Lung (tissue), 12 donors: ENCODE data around the gene NAA38. TPM values are rescaled to one million over a fixed set of nuclear protein-coding genes. Genes with fewer than 3 reads are reported as not detected.

Experiments used
- ATAC-seq: fragments of 200-7000 bp; cut with Tn5 transposase; one replicate; pipeline ENCODE4 v1.9.1; 2020; ENCODE audit warnings: moderate number of reproducible peaks; ENCODE audit not compliant: insufficient read depth, low FRiP score
- DNase-seq, 3 donors: peaks; one replicate each; pipeline ENCODE4 v3.0.0-alpha.2; 2013 to 2017
- H3K27ac ChIP-seq, 2 donors: one replicate each; pipeline ENCODE4 v1.5.1; 2013; ENCODE audit warnings: mild to moderate bottlenecking in 2 of 2, moderate library complexity in 2 of 2, control low read depth in 1 of 2, inconsistent platforms in 1 of 2, low read depth in 1 of 2, low read length in 1 of 2
- H3K27me3 ChIP-seq, 3 donors: one replicate each; pipeline ENCODE4 v1.5.1; 2013; ENCODE audit warnings: low read length in 2 of 3; ENCODE audit not compliant: control insufficient read depth in 3 of 3, insufficient read depth in 3 of 3
- H3K36me3 ChIP-seq, 4 donors: one replicate each; pipeline ENCODE4 v1.5.1; 2013; ENCODE audit warnings: low read length in 4 of 4, mild to moderate bottlenecking in 1 of 4, moderate library complexity in 1 of 4; ENCODE audit not compliant: control insufficient read depth in 4 of 4, insufficient read depth in 4 of 4
- H3K4me1 ChIP-seq, 5 donors: one replicate each; pipeline ENCODE4 v1.5.1; 2013; ENCODE audit warnings: low read length in 5 of 5, mild to moderate bottlenecking in 2 of 5, moderate library complexity in 1 of 5; ENCODE audit not compliant: control insufficient read depth in 5 of 5, insufficient read depth in 5 of 5
- H3K4me3 ChIP-seq: one replicate; pipeline ENCODE4 v1.5.1; 2013; ENCODE audit warnings: mild to moderate bottlenecking, control low read depth, moderate library complexity
- H3K9ac ChIP-seq, 2 donors: one replicate each; pipeline ENCODE4 v1.5.1; 2013; ENCODE audit warnings: low read length in 2 of 2, control low read depth in 1 of 2; ENCODE audit not compliant: insufficient read depth in 1 of 2
- H3K9me3 ChIP-seq, 4 donors: one replicate each; pipeline ENCODE4 v1.5.1; 2013; ENCODE audit warnings: low read length in 3 of 4, mild to moderate bottlenecking in 1 of 4, moderate library complexity in 1 of 4; ENCODE audit not compliant: control insufficient read depth in 4 of 4, insufficient read depth in 3 of 4
- WGBS, 2 donors: extraction: QIAGEN DNeasy Blood & Tissue Kit; methylation state at CpG; one replicate each; pipeline ENCODE4 v1.1.7; 2013; 5-methylcytosine and 5-hydroxymethylcytosine counted together
- polyA plus RNA-seq, 2 donors: library from polyadenylated mRNA; stranded (reverse); fragments of 200-250 nt; gene quantifications; one replicate each; pipeline ENCODE4 v1.2.1, GENCODE V29; 2013
- total RNA-seq, 2 donors: library from RNA; depleted of rRNA in 1 of 2; stranded (reverse); fragments of >200 nt in 1 of 2; gene quantifications; one replicate each; pipeline ENCODE4 v1.2.1, GENCODE V29; 2014 to 2021
- TF ChIP-seq, protein P1 (sequence below): IDR thresholded peaks from 2 replicates; pipeline ENCODE4 v1.5.1; 2012; ENCODE audit warnings: mild to moderate bottlenecking; ENCODE audit errors: control extremely low read depth, extremely low read depth
- donor health status: control.
- donor health status: control.
- donor health status: Bipolar disorder and iron deficiency.
- donor health status: healthy.
- donor health status: DM: yes; HTN: yes; CAD: no.

Gene NAA38
- total and polyA plus RNA-seq, 4 donors, result 58.2 to 239 (median 102) TPM

DNA sequence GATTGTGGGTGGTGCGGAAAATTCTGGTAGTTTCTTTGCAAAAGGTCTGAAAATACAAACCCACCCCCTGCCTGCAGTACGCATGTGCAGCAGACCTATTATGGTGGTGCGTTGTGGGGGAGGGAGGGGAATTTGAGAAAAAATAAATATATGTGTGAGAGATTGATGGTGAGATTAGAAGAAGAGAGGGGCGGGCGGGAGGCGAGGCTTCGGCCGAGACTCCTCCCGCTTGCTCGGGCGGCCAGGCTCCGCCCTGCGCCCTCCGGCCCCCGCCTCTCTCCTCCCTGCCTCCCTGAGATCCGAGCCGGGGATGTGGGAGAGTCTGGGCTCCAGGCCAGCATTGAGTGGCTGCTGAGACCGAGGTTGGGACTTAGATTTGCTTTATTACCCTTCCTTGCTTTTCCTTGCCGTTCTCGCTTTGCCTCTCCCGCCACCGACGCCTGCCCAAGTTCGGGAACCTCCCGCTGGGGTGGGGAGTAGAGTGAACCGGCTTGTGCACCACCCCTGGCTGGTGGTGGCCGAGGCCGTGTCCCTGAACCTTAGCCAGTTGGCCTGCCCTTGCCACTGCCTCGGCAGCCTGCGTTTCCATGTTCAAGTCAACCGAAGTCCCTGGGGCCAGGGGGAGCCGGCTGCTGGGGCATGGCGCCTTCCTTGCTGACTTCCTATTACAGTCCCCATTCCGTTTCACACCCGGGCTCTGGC, 30.3 kb upstream of the NAA38 start:
- no peaks in the 10 kb centered on the region for H3K9me3 ChIP-seq
- WGBS, 2 donors, result 0% methylated on average over 35 of the region's 35 CpGs

DNA sequence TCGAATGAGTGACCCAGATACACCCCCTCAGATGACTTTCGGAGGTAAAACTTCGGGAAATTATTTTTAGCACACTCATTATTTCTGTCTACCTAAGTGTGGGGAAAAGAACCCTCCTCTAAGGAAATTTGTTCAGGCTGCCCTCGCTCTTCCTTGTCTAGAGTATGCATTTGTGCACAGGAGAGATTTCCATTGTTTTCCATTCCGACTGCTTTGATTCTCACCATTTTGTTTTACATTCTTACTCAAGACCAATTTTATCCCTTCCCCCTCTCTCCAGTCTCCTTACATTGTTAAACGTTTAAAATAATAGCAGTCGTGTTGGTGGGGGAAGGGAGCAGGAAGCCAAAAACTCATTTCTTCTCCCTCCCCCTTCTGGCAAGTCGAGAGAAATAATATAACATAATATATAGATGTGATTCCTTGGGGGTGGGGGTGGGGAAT, 29.7 kb upstream of the NAA38 start:
- Histone ChIP-seq H3K9ac (peak overlapping the region; percentile 20 to 81), H3K4me3 (no peak overlapping the region), H3K4me1 (peaks cover 15 to 63% (median 26%) of the 10 kb centered on the region in 5 donors), H3K27ac (peak overlapping the region; percentile 14 to 93), H3K27me3 (no peaks in the 10 kb centered on the region), H3K9me3 (no peaks in the 10 kb centered on the region), H3K36me3 (peaks cover 0 to 22% (median 13%) of the 10 kb centered on the region in 4 donors)
- no peak for ATAC-seq
- WGBS, 2 donors, result 2% methylated on average over 8 of the region's 8 CpGs
- TF ChIP-seq, protein P1, sequence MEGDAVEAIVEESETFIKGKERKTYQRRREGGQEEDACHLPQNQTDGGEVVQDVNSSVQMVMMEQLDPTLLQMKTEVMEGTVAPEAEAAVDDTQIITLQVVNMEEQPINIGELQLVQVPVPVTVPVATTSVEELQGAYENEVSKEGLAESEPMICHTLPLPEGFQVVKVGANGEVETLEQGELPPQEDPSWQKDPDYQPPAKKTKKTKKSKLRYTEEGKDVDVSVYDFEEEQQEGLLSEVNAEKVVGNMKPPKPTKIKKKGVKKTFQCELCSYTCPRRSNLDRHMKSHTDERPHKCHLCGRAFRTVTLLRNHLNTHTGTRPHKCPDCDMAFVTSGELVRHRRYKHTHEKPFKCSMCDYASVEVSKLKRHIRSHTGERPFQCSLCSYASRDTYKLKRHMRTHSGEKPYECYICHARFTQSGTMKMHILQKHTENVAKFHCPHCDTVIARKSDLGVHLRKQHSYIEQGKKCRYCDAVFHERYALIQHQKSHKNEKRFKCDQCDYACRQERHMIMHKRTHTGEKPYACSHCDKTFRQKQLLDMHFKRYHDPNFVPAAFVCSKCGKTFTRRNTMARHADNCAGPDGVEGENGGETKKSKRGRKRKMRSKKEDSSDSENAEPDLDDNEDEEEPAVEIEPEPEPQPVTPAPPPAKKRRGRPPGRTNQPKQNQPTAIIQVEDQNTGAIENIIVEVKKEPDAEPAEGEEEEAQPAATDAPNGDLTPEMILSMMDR, result no peak
- DNase-seq, result no peak

More for the DNA sequence above, 30.3 kb upstream of the NAA38 start:
- DNase-seq, result peak; percentile 98 to 100 (median 100)
- Histone ChIP-seq H3K4me3 (no peak overlapping the region), H3K9ac (peak overlapping the region; percentile 8 to 76), H3K4me1 (peaks cover 15 to 58% (median 24%) of the 10 kb centered on the region in 5 donors), H3K27ac (peak overlapping the region; percentile 86 to 93), H3K36me3 (peaks cover 0 to 21% (median 13%) of the 10 kb centered on the region in 4 donors), H3K27me3 (no peaks in the 10 kb centered on the region)
- TF ChIP-seq, protein P1, result no peak
- peak; percentile 87 for ATAC-seq

DNA sequence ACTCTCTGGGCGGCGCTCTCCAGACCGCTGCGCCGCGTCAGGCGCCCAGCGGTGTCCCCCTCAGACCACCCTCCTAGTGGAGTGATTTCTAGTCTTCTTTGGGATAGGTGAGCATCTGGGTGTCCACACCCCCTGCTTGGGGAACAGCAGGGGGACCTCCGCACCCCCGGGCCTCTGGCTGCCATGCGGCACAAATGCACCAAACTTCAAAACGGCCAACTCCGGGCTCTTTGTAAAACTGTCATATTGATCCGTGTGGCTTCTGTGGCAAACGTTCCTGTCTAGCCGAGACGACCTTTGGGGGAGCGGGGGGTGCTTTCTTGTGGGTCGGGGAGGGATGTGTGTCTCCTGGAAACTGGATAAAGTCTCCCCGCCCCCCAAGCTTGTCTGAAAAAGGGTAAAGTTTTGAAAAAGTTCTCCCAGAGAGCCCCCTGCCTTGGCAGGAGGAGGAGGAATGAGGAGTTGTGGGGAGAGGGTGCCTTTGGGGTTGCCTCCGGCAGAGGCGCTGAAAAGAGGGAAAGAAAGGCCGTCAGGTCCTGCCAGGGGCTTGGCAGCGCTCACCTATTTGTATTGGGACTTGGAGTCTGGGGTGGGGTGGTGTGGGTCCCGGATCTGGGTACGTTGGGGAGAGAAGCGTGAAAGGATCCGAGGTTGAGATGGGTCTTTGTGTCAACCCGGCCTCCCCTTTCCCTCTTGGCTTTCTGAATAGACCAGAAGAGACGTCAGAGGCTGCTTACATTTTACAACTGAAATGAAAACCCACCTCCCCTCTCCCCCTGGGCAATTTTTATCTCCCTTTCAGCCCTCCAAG, 29.1 kb upstream of the NAA38 start:
- H3K27ac ChIP-seq, result peak overlapping the region; percentile 40 to 86
- ATAC-seq, result no peak

More for the DNA sequence above, 29.1 kb upstream of the NAA38 start:
- Histone ChIP-seq H3K9me3 (no peaks in the 10 kb centered on the region), H3K9ac (peak overlapping the region; percentile 28 to 81), H3K36me3 (peaks cover 0 to 16% (median 12%) of the 10 kb centered on the region in 4 donors), H3K27me3 (no peaks in the 10 kb centered on the region), H3K4me1 (peaks cover 15 to 69% (median 29%) of the 10 kb centered on the region in 5 donors), H3K4me3 (peak overlapping the region; percentile 46)
- peak; percentile 68 to 78 (median 68) for DNase-seq
- TF ChIP-seq, protein P1, result no peak
- 1 to 2% methylated on average over 30 of the region's 30 CpGs for WGBS, 2 donors
